Measurements from ENCODE around the gene PNKD.

DNA sequence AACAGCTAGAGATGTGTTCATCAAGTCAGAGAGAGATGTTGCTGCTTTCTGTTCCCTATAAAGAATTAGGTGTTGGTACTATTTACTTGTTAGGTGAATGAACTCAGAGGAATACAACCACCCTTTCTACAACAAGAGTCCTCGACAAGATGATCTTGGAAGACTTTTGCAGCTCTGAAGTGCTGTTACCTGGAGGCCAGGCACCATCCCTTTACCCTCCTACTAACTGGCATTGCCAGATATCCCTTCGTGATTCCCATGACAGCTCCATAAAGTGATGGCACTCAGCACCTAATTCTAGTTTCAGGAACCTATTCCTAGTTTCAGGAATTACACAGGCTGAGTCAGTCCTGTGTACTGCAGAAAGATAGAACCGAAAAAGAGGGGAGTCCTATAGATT is 43.4 kb upstream of the PNKD start:
- TF ChIP-seq, protein P1, sequence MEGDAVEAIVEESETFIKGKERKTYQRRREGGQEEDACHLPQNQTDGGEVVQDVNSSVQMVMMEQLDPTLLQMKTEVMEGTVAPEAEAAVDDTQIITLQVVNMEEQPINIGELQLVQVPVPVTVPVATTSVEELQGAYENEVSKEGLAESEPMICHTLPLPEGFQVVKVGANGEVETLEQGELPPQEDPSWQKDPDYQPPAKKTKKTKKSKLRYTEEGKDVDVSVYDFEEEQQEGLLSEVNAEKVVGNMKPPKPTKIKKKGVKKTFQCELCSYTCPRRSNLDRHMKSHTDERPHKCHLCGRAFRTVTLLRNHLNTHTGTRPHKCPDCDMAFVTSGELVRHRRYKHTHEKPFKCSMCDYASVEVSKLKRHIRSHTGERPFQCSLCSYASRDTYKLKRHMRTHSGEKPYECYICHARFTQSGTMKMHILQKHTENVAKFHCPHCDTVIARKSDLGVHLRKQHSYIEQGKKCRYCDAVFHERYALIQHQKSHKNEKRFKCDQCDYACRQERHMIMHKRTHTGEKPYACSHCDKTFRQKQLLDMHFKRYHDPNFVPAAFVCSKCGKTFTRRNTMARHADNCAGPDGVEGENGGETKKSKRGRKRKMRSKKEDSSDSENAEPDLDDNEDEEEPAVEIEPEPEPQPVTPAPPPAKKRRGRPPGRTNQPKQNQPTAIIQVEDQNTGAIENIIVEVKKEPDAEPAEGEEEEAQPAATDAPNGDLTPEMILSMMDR (IDR thresholded peaks at IDR 0.05; ENCODE audit: poor library complexity) = no peak
- no peak for TF ChIP-seq EZH2 (IDR thresholded peaks at IDR 0.05; ENCODE audit: borderline replicate concordance)
- TF ChIP-seq EZH2phosphoT487 (IDR thresholded peaks at IDR 0.05; ENCODE audit: low read depth, severe bottlenecking, unreplicated experiment) = no peak

Data from hepatocyte (in vitro differentiated cells).